Epithelial cell of proximal tubule (primary cell): Measurements from ENCODE around the gene MAST1. TPM values are rescaled to one million over a fixed set of nuclear protein-coding genes. Genes with fewer than 3 reads are reported as not detected.
A peak's percentile ranks its signal among the peaks of the same experiment; 100 is the strongest.

Experiments
- DNase-seq: peaks from one replicate; pipeline ENCODE4 v3.0.0-alpha.2; 2011; ENCODE audit warnings: low read depth
- H3K4me3 ChIP-seq: 2 replicates; pipeline ENCODE4 v1.5.1; 2011; ENCODE audit warnings: low read depth, mild to moderate bottlenecking, low read length
- CTCF ChIP-seq: conservative IDR thresholded peaks from 2 replicates; pipeline ENCODE4 v1.5.1; 2012; ENCODE audit warnings: low read depth, mild to moderate bottlenecking, low read length
- total RNA-seq: library from RNA; depleted of rRNA; stranded (reverse); fragments of >200 nt; gene quantifications from 2 replicates; pipeline ENCODE4 v1.2.3, GENCODE V29; 2015

MAST1 gene
- total RNA-seq, 1 donor from 2014 or later = 1.5 TPM

- no peak for TF ChIP-seq CTCF
- H3K4me3 ChIP-seq = no peak overlapping the region
- no peak for DNase-seq
Measured at GRCh38 chr19:12828494-12828893, 9.8 kb upstream of the MAST1 start.

GRCh38 chr19:12833418-12833737 is 4.9 kb upstream of the MAST1 start:
- H3K4me3 ChIP-seq = no peak overlapping the region
- TF ChIP-seq CTCF = no peak
- no peak for DNase-seq

- H3K4me3 ChIP-seq = peak overlapping the region; percentile 44
- no peak for DNase-seq
- TF ChIP-seq CTCF = no peak
Measured at GRCh38 chr19:12833738-12834565, 4.4 kb upstream of the MAST1 start.

GRCh38 chr19:12834566-12834943 is 3.8 kb upstream of the MAST1 start, which contains the start of gene RTBDN:
Gene RTBDN (minus strand): TSS chr19:12834579. CDS start chr19:12829979, 4,600 bp downstream.
- no peak for TF ChIP-seq CTCF
- no peak for DNase-seq
- peak within 1 kb of the TSS; percentile 44 for H3K4me3 ChIP-seq

GRCh38 chr19:12834976-12835757 is 3.1 kb upstream of the MAST1 start:
- TF ChIP-seq CTCF = no peak
- no peak for DNase-seq

GRCh38 chr19:12836529-12836863 is 1.8 kb upstream of the MAST1 start:
- no peak overlapping the region for H3K4me3 ChIP-seq
- DNase-seq = no peak
- no peak for TF ChIP-seq CTCF

More at GRCh38 chr19:12834976-12835757, 3.1 kb upstream of the MAST1 start:
- H3K4me3 ChIP-seq = no peak overlapping the region
